ENCODE data around the gene SLC2A4RG.

Gene SLC2A4RG

GRCh38 chr20:63741354-63741675, 1.7 kb downstream of the SLC2A4RG start:
- Histone ChIP-seq H3K27ac (ENCODE audit: low read depth, low read length) (peak overlapping the region; percentile 30), H3K9me3 (ENCODE audit: control insufficient read depth in 5 of 5, low read length in 5 of 5) (no peaks in the 10 kb centered on the region), H3K4me3 (ENCODE audit: low read depth in 1 of 5, low read length in 5 of 5) (peak overlapping the region; percentile 39 to 76 (median 71)), H3K27me3 (ENCODE audit: control insufficient read depth in 5 of 5, insufficient read depth in 4 of 5, low read length in 5 of 5) (no peaks in the 10 kb centered on the region), H3K4me1 (ENCODE audit: control insufficient read depth in 5 of 5, insufficient read depth in 5 of 5, low read length in 5 of 5) (peaks cover 2 to 69% (median 51%) of the 10 kb centered on the region in 5 donors), H3K36me3 (ENCODE audit: control insufficient read depth in 5 of 5, insufficient read depth in 5 of 5, low read length in 5 of 5) (peaks cover 0 to 40% (median 26%) of the 10 kb centered on the region in 5 donors), H3K9ac (ENCODE audit: low read length in 5 of 5) (peak overlapping the region in 1 of 5 donors; percentile 48)

- H3K27me3 ChIP-seq (ENCODE audit: control insufficient read depth in 5 of 5, insufficient read depth in 4 of 5, low read length in 5 of 5) = no peaks in the 10 kb centered on the region
- H3K4me1 ChIP-seq (ENCODE audit: control insufficient read depth in 5 of 5, insufficient read depth in 5 of 5, low read length in 5 of 5) = peaks cover 2 to 68% (median 51%) of the 10 kb centered on the region in 5 donors
- H3K4me3 ChIP-seq (ENCODE audit: low read depth in 1 of 5, low read length in 5 of 5) = peak overlapping the region in 4 of 5 donors; percentile 39 to 76 (median 72)
- H3K9me3 ChIP-seq (ENCODE audit: control insufficient read depth in 5 of 5, low read length in 5 of 5) = no peaks in the 10 kb centered on the region
- peaks cover 0 to 44% (median 26%) of the 10 kb centered on the region in 5 donors for H3K36me3 ChIP-seq (ENCODE audit: control insufficient read depth in 5 of 5, insufficient read depth in 5 of 5, low read length in 5 of 5)
- H3K27ac ChIP-seq (ENCODE audit: low read depth, low read length) = no peak overlapping the region
- peak overlapping the region in 1 of 5 donors; percentile 48 for H3K9ac ChIP-seq (ENCODE audit: low read length in 5 of 5)
Measured at GRCh38 chr20:63741676-63742380, 2.3 kb downstream of the SLC2A4RG start.

GRCh38 chr20:63742381-63743024, 2.9 kb downstream of the SLC2A4RG start:
- peaks cover 0 to 47% (median 26%) of the 10 kb centered on the region in 5 donors for H3K36me3 ChIP-seq (ENCODE audit: control insufficient read depth in 5 of 5, insufficient read depth in 5 of 5, low read length in 5 of 5)
- no peak overlapping the region for H3K27ac ChIP-seq (ENCODE audit: low read depth, low read length)
- no peaks in the 10 kb centered on the region for H3K27me3 ChIP-seq (ENCODE audit: control insufficient read depth in 5 of 5, insufficient read depth in 4 of 5, low read length in 5 of 5)
- no peaks in the 10 kb centered on the region for H3K9me3 ChIP-seq (ENCODE audit: control insufficient read depth in 5 of 5, low read length in 5 of 5)
- no peak overlapping the region for H3K4me3 ChIP-seq (ENCODE audit: low read depth in 1 of 5, low read length in 5 of 5)
- H3K9ac ChIP-seq (ENCODE audit: low read length in 5 of 5) = no peak overlapping the region
- H3K4me1 ChIP-seq (ENCODE audit: control insufficient read depth in 5 of 5, insufficient read depth in 5 of 5, low read length in 5 of 5) = peaks cover 2 to 64% (median 47%) of the 10 kb centered on the region in 5 donors

GRCh38 chr20:63743210-63743970, 3.8 kb downstream of the SLC2A4RG start:
- Histone ChIP-seq H3K4me3 (ENCODE audit: low read depth in 1 of 5, low read length in 5 of 5) (no peak overlapping the region), H3K9ac (ENCODE audit: low read length in 5 of 5) (no peak overlapping the region), H3K4me1 (ENCODE audit: control insufficient read depth in 5 of 5, insufficient read depth in 5 of 5, low read length in 5 of 5) (peaks cover 2 to 55% (median 38%) of the 10 kb centered on the region in 5 donors), H3K36me3 (ENCODE audit: control insufficient read depth in 5 of 5, insufficient read depth in 5 of 5, low read length in 5 of 5) (peaks cover 0 to 55% (median 26%) of the 10 kb centered on the region in 5 donors), H3K27ac (ENCODE audit: low read depth, low read length) (no peak overlapping the region), H3K9me3 (ENCODE audit: control insufficient read depth in 5 of 5, low read length in 5 of 5) (no peaks in the 10 kb centered on the region), H3K27me3 (ENCODE audit: control insufficient read depth in 5 of 5, insufficient read depth in 4 of 5, low read length in 5 of 5) (no peaks in the 10 kb centered on the region)

- Histone ChIP-seq H3K9me3 (ENCODE audit: control insufficient read depth in 5 of 5, low read length in 5 of 5) (no peaks in the 10 kb centered on the region), H3K4me1 (ENCODE audit: control insufficient read depth in 5 of 5, insufficient read depth in 5 of 5, low read length in 5 of 5) (peaks cover 2 to 47% (median 30%) of the 10 kb centered on the region in 5 donors), H3K36me3 (ENCODE audit: control insufficient read depth in 5 of 5, insufficient read depth in 5 of 5, low read length in 5 of 5) (peaks cover 0 to 55% (median 28%) of the 10 kb centered on the region in 5 donors)
Measured at GRCh38 chr20:63744158-63744557, 4.6 kb downstream of the SLC2A4RG start.

GRCh38 chr20:63744574-63745423, 5.2 kb downstream of the SLC2A4RG start:
- peak overlapping the region in 1 of 5 donors; percentile 6 for H3K9ac ChIP-seq (ENCODE audit: low read length in 5 of 5)
- no peak overlapping the region for H3K4me3 ChIP-seq (ENCODE audit: low read depth in 1 of 5, low read length in 5 of 5)
- no peak overlapping the region for H3K27ac ChIP-seq (ENCODE audit: low read depth, low read length)
- no peaks in the 10 kb centered on the region for H3K27me3 ChIP-seq (ENCODE audit: control insufficient read depth in 5 of 5, insufficient read depth in 4 of 5, low read length in 5 of 5)
- H3K4me1 ChIP-seq (ENCODE audit: control insufficient read depth in 5 of 5, insufficient read depth in 5 of 5, low read length in 5 of 5) = peaks cover 2 to 46% (median 28%) of the 10 kb centered on the region in 5 donors
- H3K36me3 ChIP-seq (ENCODE audit: control insufficient read depth in 5 of 5, insufficient read depth in 5 of 5, low read length in 5 of 5) = peaks cover 0 to 55% (median 29%) of the 10 kb centered on the region in 5 donors
- H3K9me3 ChIP-seq (ENCODE audit: control insufficient read depth in 5 of 5, low read length in 5 of 5) = no peaks in the 10 kb centered on the region

More at GRCh38 chr20:63744158-63744557, 4.6 kb downstream of the SLC2A4RG start:
- peak overlapping the region in 1 of 5 donors; percentile 6 for H3K9ac ChIP-seq (ENCODE audit: low read length in 5 of 5)
- no peak overlapping the region for H3K27ac ChIP-seq (ENCODE audit: low read depth, low read length)
- H3K4me3 ChIP-seq (ENCODE audit: low read depth in 1 of 5, low read length in 5 of 5) = no peak overlapping the region
- H3K27me3 ChIP-seq (ENCODE audit: control insufficient read depth in 5 of 5, insufficient read depth in 4 of 5, low read length in 5 of 5) = no peaks in the 10 kb centered on the region

GRCh38 chr20:63745424-63745805, 5.8 kb downstream of the SLC2A4RG start:
- Histone ChIP-seq H3K9me3 (ENCODE audit: control insufficient read depth in 5 of 5, low read length in 5 of 5) (no peaks in the 10 kb centered on the region), H3K36me3 (ENCODE audit: control insufficient read depth in 5 of 5, insufficient read depth in 5 of 5, low read length in 5 of 5) (peaks cover 0 to 55% (median 32%) of the 10 kb centered on the region in 5 donors), H3K27ac (ENCODE audit: low read depth, low read length) (no peak overlapping the region), H3K4me3 (ENCODE audit: low read depth in 1 of 5, low read length in 5 of 5) (no peak overlapping the region), H3K9ac (ENCODE audit: low read length in 5 of 5) (no peak overlapping the region), H3K4me1 (ENCODE audit: control insufficient read depth in 5 of 5, insufficient read depth in 5 of 5, low read length in 5 of 5) (peaks cover 2 to 45% (median 27%) of the 10 kb centered on the region in 5 donors), H3K27me3 (ENCODE audit: control insufficient read depth in 5 of 5, insufficient read depth in 4 of 5, low read length in 5 of 5) (no peaks in the 10 kb centered on the region)

- Histone ChIP-seq H3K4me1 (ENCODE audit: control insufficient read depth in 5 of 5, insufficient read depth in 5 of 5, low read length in 5 of 5) (peaks cover 2 to 40% (median 19%) of the 10 kb centered on the region in 5 donors), H3K27ac (ENCODE audit: low read depth, low read length) (no peak overlapping the region), H3K36me3 (ENCODE audit: control insufficient read depth in 5 of 5, insufficient read depth in 5 of 5, low read length in 5 of 5) (peaks cover 0 to 58% (median 37%) of the 10 kb centered on the region in 5 donors), H3K27me3 (ENCODE audit: control insufficient read depth in 5 of 5, insufficient read depth in 4 of 5, low read length in 5 of 5) (no peaks in the 10 kb centered on the region), H3K9me3 (ENCODE audit: control insufficient read depth in 5 of 5, low read length in 5 of 5) (no peaks in the 10 kb centered on the region), H3K9ac (ENCODE audit: low read length in 5 of 5) (no peak overlapping the region), H3K4me3 (ENCODE audit: low read depth in 1 of 5, low read length in 5 of 5) (no peak overlapping the region)
Measured at GRCh38 chr20:63745961-63746731, 6.6 kb downstream of the SLC2A4RG start.
